Activated CD4-positive, alpha-beta memory T cell treated with anti-CD3 and anti-CD28 coated beads, Interleukin-2, amount 10 ng/mL, durations not matched to agents 7 days and 5 days (primary cell): ENCODE results near the gene ANO1. TPM values are rescaled to one million over a fixed set of nuclear protein-coding genes. Genes with fewer than 3 reads are reported as not detected.

Source experiments
- CTCF ChIA-PET: fragments of 350-600 bp; sonication (Branson Sonifier 250); formaldehyde crosslinking; loops from one replicate; lab custom pipeline; 2021; ENCODE audit warnings: antibody characterized with exemption, inconsistent platforms; lab: Charles Lee
- POLR2A ChIA-PET: fragments of 350-600 bp; sonication (Branson Sonifier 250); formaldehyde crosslinking; loops from one replicate; lab custom pipeline; 2021; ENCODE audit warnings: antibody characterized with exemption; lab: Charles Lee
- DNase-seq: peaks from one replicate; pipeline ENCODE4 v3.0.0-alpha.2; 2020
- H3K27ac Mint-ChIP-seq: one replicate; pipeline ENCODE4 v1.8.0; 2021; ENCODE audit warnings: mild to moderate bottlenecking, mixed read lengths
- H3K27me3 Mint-ChIP-seq: one replicate; pipeline ENCODE4 v1.8.0; 2021; ENCODE audit warnings: mixed read lengths
- H3K36me3 Mint-ChIP-seq: one replicate; pipeline ENCODE4 v1.8.0; 2021; ENCODE audit warnings: low read depth, mixed read lengths
- H3K4me1 Mint-ChIP-seq: one replicate; pipeline ENCODE4 v1.8.0; 2021; ENCODE audit warnings: mixed read lengths
- H3K4me3 Mint-ChIP-seq: one replicate; pipeline ENCODE4 v1.8.0; 2021; ENCODE audit warnings: mild to moderate bottlenecking, mixed read lengths
- H3K9me3 Mint-ChIP-seq: one replicate; pipeline ENCODE4 v1.8.0; 2021; ENCODE audit warnings: mixed read lengths
- total RNA-seq, 2 experiments: library from RNA; stranded (reverse); gene quantifications; one replicate each; pipeline ENCODE4 v1.2.3, GENCODE V29; 2021

Gene ANO1
- total RNA-seq, 2 experiments from 2014 or later: not detected

- H3K4me3 Mint-ChIP-seq: no peak overlapping the region
- no peak for DNase-seq
- H3K9me3 Mint-ChIP-seq: no peaks in the 10 kb centered on the region
- no peak overlapping the region for H3K27ac Mint-ChIP-seq
- POLR2A ChIA-PET: no interaction called here
- H3K4me1 Mint-ChIP-seq: no peaks in the 10 kb centered on the region
- CTCF ChIA-PET: no interaction called here
- H3K36me3 Mint-ChIP-seq: no peaks in the 10 kb centered on the region
- H3K27me3 Mint-ChIP-seq: peaks cover 10% of the 10 kb centered on the region
These were observed 6.2 kb downstream of the ANO1 start for GRCh38 chr11:70084046-70084984.

- Mint-ChIP-seq H3K27ac (no peak overlapping the region), H3K36me3 (no peaks in the 10 kb centered on the region), H3K4me3 (no peak overlapping the region), H3K9me3 (no peaks in the 10 kb centered on the region), H3K27me3 (no peaks in the 10 kb centered on the region), H3K4me1 (no peaks in the 10 kb centered on the region)
- CTCF ChIA-PET: interaction anchor here (0.6 kb wide), 1 partner anchor 168 kb away, joined by 3 read pairs; no protein-coding TSS in a partner anchor
- POLR2A ChIA-PET: no interaction called here
- no peak for DNase-seq
These were observed 8.0 kb downstream of the ANO1 start for GRCh38 chr11:70085815-70086769.

DNA sequence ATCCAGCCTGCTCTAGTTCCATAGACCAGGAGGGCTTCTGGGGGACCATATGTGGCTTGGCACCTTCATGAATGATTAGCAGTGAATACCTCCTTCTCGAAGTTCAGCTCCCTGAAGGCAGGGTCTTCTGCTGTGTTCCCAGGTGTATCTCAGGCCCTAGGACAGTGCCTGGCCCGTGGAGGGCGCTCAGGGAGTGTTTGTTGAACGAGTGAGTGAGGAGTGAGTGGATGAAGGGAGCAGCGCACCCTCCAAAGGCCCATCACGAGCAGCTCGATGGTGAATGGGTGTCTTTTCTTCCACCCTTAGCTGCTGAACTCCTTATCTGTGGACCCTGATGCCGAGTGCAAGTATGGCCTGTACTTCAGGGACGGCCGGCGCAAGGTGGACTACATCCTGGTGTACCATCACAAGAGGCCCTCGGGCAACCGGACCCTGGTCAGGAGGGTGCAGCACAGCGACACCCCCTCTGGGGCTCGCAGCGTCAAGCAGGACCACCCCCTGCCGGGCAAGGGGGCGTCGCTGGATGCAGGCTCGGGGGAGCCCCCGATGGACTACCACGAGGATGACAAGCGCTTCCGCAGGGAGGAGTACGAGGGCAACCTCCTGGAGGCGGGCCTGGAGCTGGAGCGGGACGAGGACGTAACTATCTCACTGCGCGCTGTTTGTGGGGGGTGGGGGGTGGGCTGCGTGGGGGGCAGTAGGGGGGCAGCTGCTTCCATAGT lies 9.5 kb downstream of the ANO1 start:
- H3K27me3 Mint-ChIP-seq: peaks cover 1% of the 10 kb centered on the region
- CTCF ChIA-PET: no interaction called here
- H3K4me1 Mint-ChIP-seq: no peaks in the 10 kb centered on the region
- no peaks in the 10 kb centered on the region for H3K36me3 Mint-ChIP-seq
- no peak overlapping the region for H3K4me3 Mint-ChIP-seq
- H3K9me3 Mint-ChIP-seq: no peaks in the 10 kb centered on the region
- POLR2A ChIA-PET: no interaction called here
- H3K27ac Mint-ChIP-seq: no peak overlapping the region
- no peak for DNase-seq

DNA sequence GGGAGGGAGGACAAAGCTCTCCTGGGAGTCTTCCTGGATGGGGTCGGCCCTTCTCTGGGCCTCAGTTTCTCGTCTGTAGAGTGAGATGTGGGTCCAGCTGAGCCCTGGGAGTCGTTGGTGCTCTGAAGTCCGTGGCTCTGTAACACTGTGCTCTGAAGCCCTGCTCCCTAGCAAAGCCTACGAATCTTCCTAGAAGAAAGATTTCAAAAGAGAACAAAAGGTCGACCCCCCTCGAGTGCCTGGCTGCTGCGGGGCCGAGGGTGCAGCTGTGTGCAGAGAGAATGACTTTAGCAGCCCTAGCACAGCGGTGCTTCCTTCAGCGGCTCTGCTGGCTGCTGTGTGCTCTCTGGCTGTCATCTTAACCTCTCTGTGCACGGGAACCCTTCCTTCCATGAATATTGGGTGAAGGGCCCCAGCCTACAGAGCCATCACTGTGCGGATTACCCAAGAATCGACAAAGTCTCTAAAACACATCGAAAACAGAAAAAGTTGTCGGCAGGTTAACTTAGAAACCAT lies 10.7 kb downstream of the ANO1 start:
- DNase-seq: no peak
- no peaks in the 10 kb centered on the region for H3K36me3 Mint-ChIP-seq
- no peak overlapping the region for H3K4me3 Mint-ChIP-seq
- H3K27ac Mint-ChIP-seq: no peak overlapping the region
- POLR2A ChIA-PET: no interaction called here
- H3K27me3 Mint-ChIP-seq: peaks cover 1% of the 10 kb centered on the region
- no peaks in the 10 kb centered on the region for H3K9me3 Mint-ChIP-seq
- H3K4me1 Mint-ChIP-seq: no peaks in the 10 kb centered on the region
- CTCF ChIA-PET: no interaction called here

- POLR2A ChIA-PET: no interaction called here
These were observed 11.5 kb downstream of the ANO1 start for GRCh38 chr11:70089631-70090030.

DNA sequence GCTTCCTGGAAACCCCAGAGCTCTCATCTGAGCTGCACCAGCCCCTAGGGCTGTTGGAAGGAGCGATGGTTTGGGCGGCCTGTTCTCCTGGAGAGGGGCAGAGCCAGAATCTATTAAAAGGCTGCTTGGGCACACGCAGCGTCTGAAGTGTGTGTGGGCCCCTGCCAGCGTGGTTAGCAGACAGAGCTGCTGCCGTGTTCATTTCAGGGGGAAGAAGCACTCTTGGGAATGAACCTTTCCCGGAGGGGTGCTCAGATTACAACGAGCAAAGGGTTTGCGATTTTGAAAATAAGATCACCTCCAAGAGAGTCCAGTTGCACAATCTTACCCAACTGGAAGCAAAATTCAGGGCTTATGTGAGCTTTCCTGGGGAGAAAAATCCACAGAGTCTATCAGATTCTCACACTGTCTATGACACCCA lies 12.9 kb downstream of the ANO1 start:
- H3K4me1 Mint-ChIP-seq: no peaks in the 10 kb centered on the region
- no peaks in the 10 kb centered on the region for H3K36me3 Mint-ChIP-seq
- no peaks in the 10 kb centered on the region for H3K9me3 Mint-ChIP-seq
- peaks cover 1% of the 10 kb centered on the region for H3K27me3 Mint-ChIP-seq
- no peak overlapping the region for H3K4me3 Mint-ChIP-seq
- no peak overlapping the region for H3K27ac Mint-ChIP-seq
- POLR2A ChIA-PET: no interaction called here
- no peak for DNase-seq
- CTCF ChIA-PET: no interaction called here

More at GRCh38 chr11:70089631-70090030, 11.5 kb downstream of the ANO1 start:
- peaks cover 1% of the 10 kb centered on the region for H3K27me3 Mint-ChIP-seq
- no peaks in the 10 kb centered on the region for H3K9me3 Mint-ChIP-seq
- H3K36me3 Mint-ChIP-seq: no peaks in the 10 kb centered on the region
- DNase-seq: no peak
- H3K4me1 Mint-ChIP-seq: no peaks in the 10 kb centered on the region
- no peak overlapping the region for H3K4me3 Mint-ChIP-seq
- no peak overlapping the region for H3K27ac Mint-ChIP-seq
- CTCF ChIA-PET: no interaction called here

DNA sequence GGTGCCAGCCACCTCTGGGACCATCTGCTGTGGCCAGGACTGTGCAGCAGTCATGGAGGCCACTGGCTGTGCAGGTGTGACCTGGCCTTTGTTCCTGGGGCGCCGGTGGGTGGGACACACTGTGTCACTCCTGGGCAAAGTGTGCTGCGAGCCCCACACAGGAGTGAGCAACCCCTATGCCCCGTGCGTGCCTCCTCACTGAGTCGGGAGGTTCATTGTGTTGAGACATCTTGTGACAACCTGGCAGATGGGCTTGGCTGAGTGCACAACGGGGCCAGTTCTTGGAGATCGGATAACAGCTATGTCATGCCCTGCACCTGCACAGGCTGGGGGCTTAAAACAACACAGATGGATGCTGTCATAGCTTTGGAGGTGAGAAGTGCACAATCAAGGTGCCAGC lies 13.5 kb downstream of the ANO1 start:
- H3K4me3 Mint-ChIP-seq: no peak overlapping the region
- no peaks in the 10 kb centered on the region for H3K9me3 Mint-ChIP-seq
- H3K36me3 Mint-ChIP-seq: no peaks in the 10 kb centered on the region
- H3K27ac Mint-ChIP-seq: no peak overlapping the region
- H3K4me1 Mint-ChIP-seq: no peaks in the 10 kb centered on the region
- peaks cover 1% of the 10 kb centered on the region for H3K27me3 Mint-ChIP-seq
- ChIA-PET POLR2A (no interaction called here), CTCF (no interaction called here)
- DNase-seq: no peak

GRCh38 chr11:70092959-70093715 lies 15.0 kb downstream of the ANO1 start:
- POLR2A ChIA-PET: no interaction called here
- peaks cover 1% of the 10 kb centered on the region for H3K27me3 Mint-ChIP-seq

GRCh38 chr11:70095541-70096252 lies 17.6 kb downstream of the ANO1 start:
- POLR2A ChIA-PET: no interaction called here
- DNase-seq: no peak
- H3K4me3 Mint-ChIP-seq: no peak overlapping the region
- H3K9me3 Mint-ChIP-seq: no peaks in the 10 kb centered on the region
- no peaks in the 10 kb centered on the region for H3K36me3 Mint-ChIP-seq
- no peaks in the 10 kb centered on the region for H3K4me1 Mint-ChIP-seq
- no peak overlapping the region for H3K27ac Mint-ChIP-seq
- CTCF ChIA-PET: no interaction called here
- H3K27me3 Mint-ChIP-seq: peaks cover 1% of the 10 kb centered on the region

More at GRCh38 chr11:70092959-70093715, 15.0 kb downstream of the ANO1 start:
- CTCF ChIA-PET: no interaction called here
- Mint-ChIP-seq H3K4me3 (no peak overlapping the region), H3K4me1 (no peaks in the 10 kb centered on the region), H3K27ac (no peak overlapping the region), H3K9me3 (no peaks in the 10 kb centered on the region), H3K36me3 (no peaks in the 10 kb centered on the region)
- no peak for DNase-seq

DNA sequence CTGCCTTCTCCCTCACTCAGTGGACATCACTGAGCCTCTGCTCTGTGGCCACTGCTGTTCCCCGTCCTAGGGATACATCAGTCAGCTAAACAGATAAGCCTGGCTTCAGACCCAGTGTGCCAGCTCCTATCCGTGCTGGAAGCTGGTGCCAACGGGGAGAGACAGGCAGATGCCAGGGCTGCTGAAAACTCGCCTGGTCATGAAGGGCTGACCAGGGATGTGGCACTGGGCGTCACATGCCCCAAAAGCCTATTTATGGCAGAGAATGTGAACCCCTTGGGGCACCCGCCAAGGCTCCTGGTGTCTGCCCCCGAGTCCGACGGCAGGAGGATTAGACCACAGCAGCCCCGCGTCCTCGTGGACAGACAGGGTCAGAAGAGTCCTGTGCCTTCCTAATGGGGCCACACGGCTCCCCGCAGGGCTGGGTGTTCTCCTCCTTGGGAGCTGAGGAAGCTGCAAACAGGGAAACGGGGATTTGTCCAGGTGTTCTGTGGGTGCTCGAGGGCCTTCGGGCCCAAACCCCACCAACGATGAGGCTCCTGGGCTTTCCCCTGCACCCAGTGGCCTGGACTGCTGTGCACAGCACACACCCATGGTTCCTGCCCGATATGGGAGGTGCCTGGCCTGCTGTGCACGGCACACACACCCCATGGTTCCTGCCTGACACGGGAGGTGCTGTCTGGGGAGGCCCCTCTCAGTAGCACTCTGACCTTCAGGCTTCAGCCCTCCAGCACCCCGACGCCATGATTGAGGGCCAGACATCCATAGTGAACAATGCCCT lies 19.9 kb downstream of the ANO1 start:
- no peaks in the 10 kb centered on the region for H3K4me1 Mint-ChIP-seq
- H3K9me3 Mint-ChIP-seq: no peaks in the 10 kb centered on the region
- POLR2A ChIA-PET: no interaction called here
- H3K27me3 Mint-ChIP-seq: no peaks in the 10 kb centered on the region
- H3K4me3 Mint-ChIP-seq: no peak overlapping the region
- CTCF ChIA-PET: no interaction called here
- no peak for DNase-seq
- H3K36me3 Mint-ChIP-seq: no peaks in the 10 kb centered on the region
- H3K27ac Mint-ChIP-seq: no peak overlapping the region

- POLR2A ChIA-PET: no interaction called here
- Mint-ChIP-seq H3K4me3 (no peak overlapping the region), H3K9me3 (no peaks in the 10 kb centered on the region), H3K36me3 (no peaks in the 10 kb centered on the region), H3K4me1 (no peaks in the 10 kb centered on the region), H3K27me3 (no peaks in the 10 kb centered on the region), H3K27ac (no peak overlapping the region)
- no peak for DNase-seq
- CTCF ChIA-PET: no interaction called here
These were observed 20.8 kb downstream of the ANO1 start for GRCh38 chr11:70098936-70099335.
